Fibroblast of skin of left quadriceps (primary cell): ENCODE measurements around the gene OPCML.

ENCODE experiments used
- DNase-seq, 2 experiments: peaks; one replicate each; pipeline ENCODE4 v3.0.0-alpha.2; 2013; ENCODE audit warnings: low read depth in 2 of 2

OPCML gene

GRCh38 chr11:132901638-132902471 lies 630.4 kb downstream of the OPCML start:
- DNase-seq: no peak

- DNase-seq: no peak
Observed at GRCh38 chr11:132898676-132899075, 633.6 kb downstream of the OPCML start.

GRCh38 chr11:132898021-132898420 lies 634.3 kb downstream of the OPCML start:
- DNase-seq: no peak

GRCh38 chr11:132895340-132895739 lies 637.0 kb downstream of the OPCML start:
- DNase-seq: no peak

- DNase-seq: no peak
Observed at GRCh38 chr11:132894606-132895005, 637.7 kb downstream of the OPCML start.

- no peak for DNase-seq
Observed at GRCh38 chr11:132892876-132893275, 639.4 kb downstream of the OPCML start.

GRCh38 chr11:132888226-132888625 lies 644.1 kb downstream of the OPCML start:
- DNase-seq: no peak

- DNase-seq: no peak
Observed at GRCh38 chr11:132886335-132886734, 646.0 kb downstream of the OPCML start.

- no peak for DNase-seq
Observed at GRCh38 chr11:132883241-132883640, 649.1 kb downstream of the OPCML start.

GRCh38 chr11:132881622-132882021 lies 650.7 kb downstream of the OPCML start:
- DNase-seq: no peak

GRCh38 chr11:132878111-132878510 lies 654.2 kb downstream of the OPCML start:
- DNase-seq: no peak

GRCh38 chr11:132876705-132877104 lies 655.6 kb downstream of the OPCML start:
- DNase-seq: no peak

GRCh38 chr11:132876239-132876638 lies 656.1 kb downstream of the OPCML start:
- no peak for DNase-seq

- peak; percentile 68 to 74 for DNase-seq
Observed at GRCh38 chr11:132874638-132875037, 657.7 kb downstream of the OPCML start.

- DNase-seq: no peak
Observed at GRCh38 chr11:132873841-132874240, 658.5 kb downstream of the OPCML start.

- no peak for DNase-seq
Observed at GRCh38 chr11:132872211-132872610, 660.1 kb downstream of the OPCML start.

- DNase-seq: no peak
Observed at GRCh38 chr11:132866783-132867545, 665.3 kb downstream of the OPCML start.

- DNase-seq: no peak
Observed at GRCh38 chr11:132865623-132866022, 666.7 kb downstream of the OPCML start.

GRCh38 chr11:132864811-132865576 lies 667.3 kb downstream of the OPCML start:
- no peak for DNase-seq

GRCh38 chr11:132862933-132863332 lies 669.4 kb downstream of the OPCML start:
- DNase-seq: no peak

- peak; percentile 46 to 51 for DNase-seq
Observed at GRCh38 chr11:132862137-132862536, 670.2 kb downstream of the OPCML start.

- peak in 1 of 2 experiments; percentile 14 for DNase-seq
Observed at GRCh38 chr11:132859306-132859705, 673.0 kb downstream of the OPCML start.
